GM19025 (cell line): ENCODE measurements around the gene RNF149.

Experiments
- ATAC-seq: cut with Tn5 transposase; IDR thresholded peaks from one replicate; pipeline ENCODE4 v1.9.1; 2021; ENCODE audit warnings: mild to moderate bottlenecking, low read depth, moderate library complexity; ENCODE audit not compliant: unreplicated experiment

The RNF149 gene

DNA sequence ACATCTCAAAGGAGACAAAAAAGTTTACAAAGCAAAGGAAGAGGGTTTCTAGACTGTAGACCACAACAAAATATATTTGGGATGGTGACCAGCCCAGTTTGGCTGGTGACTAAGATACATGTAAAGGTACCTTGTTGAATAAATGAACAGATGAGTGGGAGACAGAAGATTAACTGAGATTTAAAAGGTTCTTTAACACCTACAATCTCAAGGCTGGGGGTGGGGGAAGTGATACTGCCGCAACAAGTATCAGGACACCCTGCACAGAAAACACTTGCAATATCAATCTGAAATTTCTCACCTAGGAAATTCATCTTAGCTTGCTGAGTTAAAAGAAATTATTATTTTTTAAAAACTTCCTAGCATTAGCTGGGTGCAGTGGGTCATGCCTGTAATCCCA is 8.3 kb downstream of the RNF149 start:
- ATAC-seq, result no peak

DNA sequence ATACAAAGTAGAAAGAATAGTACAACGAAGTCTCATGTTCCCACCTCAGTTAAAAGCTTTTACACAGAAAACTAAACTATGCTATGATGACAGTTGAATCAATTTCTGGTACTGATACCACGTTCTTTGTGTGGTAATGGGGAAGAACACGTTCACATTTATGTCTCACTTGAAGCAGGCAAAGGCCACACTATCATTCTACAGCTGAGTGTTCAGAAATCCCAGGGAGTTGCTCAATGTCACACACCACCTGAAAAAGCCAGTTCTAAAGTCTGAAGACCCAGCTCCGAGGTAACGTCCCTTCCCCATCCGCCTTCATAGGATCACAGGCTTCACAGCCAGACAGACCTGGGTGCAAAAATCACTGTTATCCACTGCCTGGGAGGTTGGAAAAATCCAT is 8.9 kb downstream of the RNF149 start:
- no peak for ATAC-seq

DNA sequence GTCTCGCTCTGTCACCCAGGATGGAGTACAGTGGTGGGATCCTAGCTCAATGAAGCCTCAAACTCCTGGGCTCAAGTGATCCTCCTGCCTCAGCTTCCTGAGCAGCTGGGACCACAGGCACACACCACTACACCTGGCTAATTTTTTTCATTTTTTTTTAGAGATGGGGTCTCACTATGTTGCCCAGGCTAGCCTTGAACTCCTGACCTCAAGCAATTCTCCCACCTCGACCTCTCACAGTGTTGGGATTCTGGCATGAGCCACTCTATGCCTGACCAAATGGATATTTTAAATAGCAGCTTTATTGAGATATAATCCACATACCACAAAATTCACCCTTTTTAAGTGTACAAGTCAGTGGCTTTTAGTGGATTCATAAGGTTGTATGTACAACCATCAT is 11.1 kb downstream of the RNF149 start:
- no peak for ATAC-seq

DNA sequence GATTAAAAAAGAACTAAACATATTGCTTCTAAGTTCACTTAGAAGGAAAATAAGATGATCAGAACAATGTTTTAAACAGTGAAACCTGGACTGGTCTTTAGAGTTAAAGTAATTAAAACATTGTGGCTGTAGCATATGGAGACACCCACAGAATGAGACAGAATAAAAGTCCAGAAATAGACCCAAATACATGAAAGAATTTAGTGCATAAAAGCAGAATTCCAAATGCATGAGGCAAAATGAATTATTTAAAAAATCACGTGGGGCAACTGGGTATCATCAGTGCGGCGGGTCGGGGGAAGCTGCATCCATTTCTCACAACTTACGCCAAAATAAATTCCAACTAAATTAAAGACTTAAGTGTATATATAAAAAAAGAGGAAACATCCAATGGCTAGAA is 12.1 kb downstream of the RNF149 start:
- ATAC-seq, result no peak

DNA sequence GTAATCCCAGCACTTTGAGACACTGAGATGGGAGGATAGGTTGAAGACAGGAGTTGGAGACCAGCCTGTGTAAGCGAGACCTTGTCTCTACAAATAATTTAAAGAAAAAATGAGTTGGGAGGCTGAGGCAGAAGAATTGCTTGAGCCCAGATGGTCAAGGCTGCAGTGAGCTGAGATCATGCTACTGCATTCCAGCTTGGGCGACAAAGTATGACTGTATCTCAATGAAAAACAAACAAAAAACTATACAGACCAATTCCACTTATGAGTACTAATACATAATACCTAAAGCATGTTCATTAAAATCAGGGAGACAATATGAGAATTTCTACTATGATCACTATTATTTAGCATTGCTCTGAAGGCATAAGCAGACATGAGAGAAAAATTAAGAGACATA is 12.6 kb downstream of the RNF149 start:
- ATAC-seq, result no peak

DNA sequence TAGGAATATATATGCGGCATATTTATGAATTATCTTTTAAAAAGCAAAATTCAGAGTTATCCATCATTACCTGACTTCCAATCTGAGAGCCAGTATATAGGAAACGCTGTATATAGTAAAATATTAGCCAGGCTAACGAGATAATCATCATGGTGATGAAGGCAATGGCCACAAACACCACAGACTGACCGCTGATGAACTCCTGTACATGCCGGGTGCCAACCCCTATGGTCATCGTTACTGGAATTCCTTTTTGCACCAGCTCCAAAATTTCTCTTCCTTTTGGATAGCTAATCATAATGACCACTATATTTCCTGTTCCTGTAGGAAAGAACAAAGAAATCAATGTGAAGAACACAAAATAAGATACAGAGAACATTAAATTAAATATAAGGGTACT is 13.6 kb downstream of the RNF149 start:
- ATAC-seq, result no peak

DNA sequence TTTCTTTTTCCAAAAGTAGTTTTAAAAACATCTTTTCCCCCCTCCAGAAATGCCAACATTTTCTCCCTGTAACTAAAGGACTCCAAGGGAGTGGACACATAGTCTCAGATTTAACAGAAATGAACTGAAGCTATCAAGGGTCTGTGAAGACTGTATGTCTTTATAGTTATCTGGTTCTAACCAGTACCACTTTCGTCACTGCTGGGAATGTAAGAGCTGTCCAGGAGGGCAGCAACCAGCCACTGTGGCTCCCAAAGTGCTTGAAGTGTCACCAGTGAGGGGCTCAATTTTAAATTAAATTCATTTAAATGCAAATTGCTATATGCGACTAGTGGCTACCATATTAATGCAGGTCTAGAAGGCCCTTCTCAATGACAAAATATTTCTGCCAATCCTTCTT is 15.0 kb downstream of the RNF149 start:
- no peak for ATAC-seq

DNA sequence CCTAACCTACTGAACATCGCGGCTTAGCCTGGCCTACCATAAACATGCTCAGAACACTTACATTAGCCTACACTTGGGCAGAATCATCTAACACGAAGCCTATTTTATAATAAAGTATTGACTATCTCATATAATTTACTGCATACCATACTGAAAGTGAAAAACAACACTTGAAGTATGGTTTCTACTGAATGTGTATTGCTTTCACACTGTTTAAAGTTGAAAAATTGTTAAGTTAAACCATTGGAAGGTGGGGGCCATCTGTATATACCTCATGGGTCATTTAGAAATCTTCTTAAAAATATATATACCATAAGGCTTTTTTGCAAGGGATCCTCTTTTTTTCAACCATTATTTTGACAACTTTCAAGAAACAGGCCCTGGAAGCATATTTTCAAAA is 16.5 kb downstream of the RNF149 start:
- no peak for ATAC-seq

DNA sequence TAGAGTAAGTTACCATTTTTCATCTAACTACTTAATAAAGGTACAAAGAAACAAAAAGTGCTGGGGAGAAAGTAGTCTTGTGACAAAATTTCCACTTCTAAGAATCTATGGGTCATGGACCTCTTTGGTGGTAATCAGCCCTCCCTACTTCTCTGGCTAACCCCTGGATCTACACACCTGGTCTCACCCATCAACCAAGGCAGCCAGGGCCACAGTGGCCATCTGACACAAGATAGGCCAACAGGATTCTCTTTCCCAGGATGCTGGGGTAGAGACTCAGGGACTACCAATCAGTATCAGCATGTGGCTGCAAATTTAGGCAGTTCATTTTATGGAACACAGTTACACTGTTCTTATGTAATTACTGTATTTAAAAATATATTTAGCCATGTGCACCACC is 17.8 kb downstream of the RNF149 start:
- ATAC-seq, result no peak

DNA sequence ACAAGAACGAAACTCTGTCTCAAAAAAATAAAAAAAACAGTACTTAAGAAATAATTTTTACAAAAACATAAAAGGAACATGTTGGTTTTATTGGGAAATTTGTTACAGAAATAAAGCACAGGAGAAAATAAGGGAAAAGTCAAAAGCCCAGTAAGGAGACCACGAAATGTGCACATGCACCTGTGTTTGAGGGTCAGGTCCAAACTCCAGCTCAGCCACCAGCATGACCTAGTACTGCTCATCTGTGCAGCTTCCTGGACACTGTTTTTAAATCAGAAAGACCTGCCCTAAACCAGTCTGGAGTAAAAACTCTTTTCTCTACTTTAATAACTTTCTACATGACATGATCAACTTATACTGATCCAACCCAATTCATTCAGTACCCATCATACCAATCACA is 21.2 kb downstream of the RNF149 start:
- ATAC-seq, result no peak

DNA sequence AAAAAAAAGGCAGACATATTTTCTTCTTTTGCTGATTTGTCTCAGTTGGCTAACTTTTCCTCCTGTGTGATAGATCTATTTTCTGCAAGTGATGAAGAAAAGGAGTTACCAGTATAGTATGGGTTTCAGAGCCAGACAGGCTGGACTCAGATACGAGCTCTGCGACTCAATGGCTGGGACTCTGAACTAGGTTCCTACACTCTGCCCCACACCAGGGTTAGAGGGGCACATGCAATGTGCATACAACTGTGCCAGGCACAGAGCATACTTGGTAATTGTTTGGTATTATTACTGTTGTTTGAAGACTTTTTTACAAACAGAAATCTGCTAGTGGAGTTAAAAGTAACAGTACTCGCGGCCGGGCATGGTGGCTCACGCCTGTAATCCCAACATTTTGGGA is 21.8 kb downstream of the RNF149 start:
- no peak for ATAC-seq

DNA sequence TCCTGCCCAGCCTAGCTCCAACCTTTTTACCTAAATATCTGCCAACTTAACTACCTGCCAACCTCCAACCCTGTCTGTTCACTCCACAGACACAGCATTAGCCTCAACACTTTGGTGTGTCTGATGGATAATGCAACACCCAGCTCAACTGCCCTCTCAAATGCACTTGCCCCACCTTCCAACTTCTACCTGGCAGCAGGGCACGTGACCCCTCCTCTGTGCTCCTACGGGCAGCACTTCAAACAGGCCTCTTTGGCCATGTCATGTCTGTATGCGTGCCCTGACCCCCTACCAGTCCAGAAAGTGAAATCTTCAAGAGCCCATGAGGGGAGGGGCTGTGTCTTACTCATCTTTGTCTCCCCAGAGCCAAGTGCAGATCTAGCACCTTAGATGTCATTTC is 25.5 kb downstream of the RNF149 start:
- ATAC-seq, result no peak

DNA sequence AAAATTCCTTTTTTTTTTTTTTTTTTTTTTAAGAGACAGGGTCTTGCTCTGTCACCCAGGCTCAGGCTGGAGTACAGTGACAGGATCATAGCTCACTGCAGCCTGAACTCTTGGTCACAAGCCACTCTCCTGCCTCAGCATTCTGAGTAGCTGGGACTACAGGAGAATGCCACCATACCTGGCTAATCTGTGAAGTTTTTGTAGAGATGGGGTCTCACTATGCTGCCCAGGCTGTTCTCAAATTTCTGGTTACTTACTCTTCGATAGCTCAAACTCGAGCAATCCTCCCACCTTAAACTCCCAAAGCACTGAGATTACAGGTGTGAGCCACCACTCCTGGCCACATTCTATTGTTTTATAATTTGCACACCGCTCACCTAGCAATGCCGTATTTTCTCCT is 27.0 kb downstream of the RNF149 start:
- no peak for ATAC-seq

DNA sequence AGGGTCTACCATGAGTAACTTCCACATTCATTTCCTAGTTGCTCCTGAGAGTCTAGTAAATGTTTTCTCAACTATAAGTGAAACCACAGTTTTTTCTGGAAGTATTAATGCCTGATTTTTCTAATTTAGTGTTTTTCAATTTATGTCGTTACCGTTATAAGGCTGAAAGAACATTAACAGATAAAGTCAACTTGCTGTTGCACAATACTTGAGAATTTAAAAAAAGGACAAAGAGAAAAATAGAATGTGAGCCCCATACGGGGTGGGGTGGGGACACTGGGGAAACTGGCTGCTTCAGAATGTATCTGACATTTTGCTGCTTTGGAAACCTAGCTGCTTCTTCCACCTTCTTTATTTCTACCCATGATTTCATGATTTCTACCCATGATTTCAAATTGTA is 29.6 kb downstream of the RNF149 start:
- ATAC-seq, result no peak

DNA sequence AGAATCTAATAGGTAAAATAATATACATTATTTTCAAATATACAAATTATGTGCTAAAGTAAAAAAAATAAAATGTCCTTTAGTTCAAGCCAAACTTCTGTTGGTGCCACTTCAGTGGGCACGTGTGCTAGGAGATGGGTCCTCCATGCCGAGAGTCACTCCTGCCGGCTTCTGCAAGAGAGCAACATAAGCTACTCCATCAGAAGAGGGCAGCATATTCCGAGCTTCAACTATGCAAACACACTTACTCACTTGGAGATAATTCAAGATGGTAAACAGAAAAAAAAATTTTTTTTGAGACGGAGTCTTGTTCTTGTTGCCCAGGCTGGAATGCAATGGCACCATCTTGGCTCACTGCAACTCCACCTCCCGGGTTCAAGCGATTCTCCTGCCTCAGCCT is 31.4 kb downstream of the RNF149 start:
- no peak for ATAC-seq

DNA sequence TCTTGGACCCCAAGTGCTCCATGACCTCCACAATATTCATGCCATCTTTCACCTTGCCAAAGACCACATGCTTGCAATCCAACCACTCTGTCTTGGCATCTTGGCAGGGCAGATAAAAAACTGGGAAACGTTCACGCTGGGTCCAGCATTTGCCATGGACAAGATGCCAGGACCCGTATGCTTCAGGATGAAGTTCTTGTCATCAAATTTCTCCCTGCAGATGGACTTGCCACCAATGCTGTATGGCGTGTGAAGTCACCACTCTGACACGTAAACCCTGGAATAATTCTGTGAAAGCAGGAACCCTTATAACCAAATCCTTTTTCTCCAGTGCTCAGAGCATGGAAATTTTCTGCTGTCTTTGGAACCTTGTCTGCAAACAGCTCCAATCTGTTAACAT is 34.4 kb downstream of the RNF149 start:
- ATAC-seq, result no peak

DNA sequence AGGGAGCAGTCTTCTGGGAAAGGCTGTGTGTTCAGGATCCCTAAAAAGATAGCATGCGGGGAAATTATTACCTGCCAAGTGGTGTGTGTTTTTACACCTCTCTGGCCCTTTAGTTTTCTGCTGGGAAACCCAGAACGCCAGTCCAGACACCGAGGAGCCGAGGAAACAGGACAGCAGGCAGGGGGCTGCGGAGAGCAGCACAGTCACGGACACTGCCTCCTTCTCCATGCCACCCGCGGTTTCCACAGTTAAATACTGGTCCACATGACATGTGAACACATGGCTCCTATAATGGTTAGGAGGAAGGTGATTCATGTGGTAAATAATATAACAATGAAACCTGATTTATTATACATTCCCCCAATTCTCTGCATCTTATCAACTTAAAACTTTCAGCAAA is 35.4 kb downstream of the RNF149 start:
- ATAC-seq, result no peak

DNA sequence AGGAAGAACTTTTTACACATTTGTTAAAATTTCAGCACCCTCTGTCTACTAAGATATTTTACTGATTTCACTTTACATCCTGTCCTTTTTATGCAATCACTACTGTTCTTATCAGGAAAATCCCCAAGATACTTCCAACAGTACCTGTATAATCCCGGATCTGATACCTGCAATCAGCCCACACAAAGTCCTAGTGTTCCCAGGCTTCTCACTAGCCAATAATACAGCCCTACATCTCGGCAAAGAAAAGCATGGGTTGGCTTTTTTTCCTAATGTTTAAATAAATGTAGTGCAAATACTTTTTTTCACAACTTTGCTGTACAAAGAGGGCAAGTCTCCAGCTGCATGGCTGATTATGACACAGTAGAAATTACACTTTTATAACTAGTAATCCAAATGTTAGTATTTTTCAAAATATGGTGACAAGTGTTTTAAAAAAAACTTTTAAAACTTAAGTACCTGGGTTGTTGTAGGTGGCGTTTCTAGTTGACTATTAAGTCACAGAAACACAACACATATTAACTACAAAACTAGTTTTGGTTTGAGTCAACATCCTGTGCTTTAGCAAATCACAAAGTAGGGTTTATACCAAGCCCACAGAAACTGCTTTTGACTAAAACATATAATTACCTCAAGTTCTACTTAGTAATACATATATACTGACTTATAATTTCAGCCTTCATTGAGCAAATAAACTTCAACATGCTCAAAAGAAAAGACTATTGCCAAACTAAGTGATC is 36.3 kb downstream of the RNF149 start:
- peak; percentile 58 for ATAC-seq

DNA sequence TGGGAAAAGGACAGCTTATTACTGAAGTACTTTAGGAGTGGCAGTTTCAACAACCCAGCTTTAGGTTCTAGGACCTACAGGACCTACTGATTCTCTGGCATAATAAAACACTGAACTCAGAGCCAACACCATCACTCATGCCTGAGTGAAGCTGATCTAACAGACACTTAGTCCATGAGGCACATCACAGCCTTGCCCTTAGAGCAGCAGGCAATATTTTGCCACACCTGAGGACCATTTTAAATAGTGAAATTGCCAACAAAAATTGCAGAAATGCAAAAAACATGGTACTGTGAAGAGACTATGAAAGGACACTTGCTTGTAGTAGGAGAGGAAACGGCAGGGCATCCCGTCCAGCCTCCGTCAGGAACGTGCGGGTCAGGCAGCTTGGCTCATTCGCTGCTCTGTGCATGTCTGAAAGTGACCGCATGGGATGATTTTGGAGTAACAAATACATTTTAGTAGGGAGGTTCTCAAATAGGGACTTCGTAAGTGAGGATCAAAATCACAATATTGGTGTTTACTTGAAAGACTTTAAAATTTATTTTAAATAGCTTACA is 37.7 kb downstream of the RNF149 start:
- no peak for ATAC-seq

DNA sequence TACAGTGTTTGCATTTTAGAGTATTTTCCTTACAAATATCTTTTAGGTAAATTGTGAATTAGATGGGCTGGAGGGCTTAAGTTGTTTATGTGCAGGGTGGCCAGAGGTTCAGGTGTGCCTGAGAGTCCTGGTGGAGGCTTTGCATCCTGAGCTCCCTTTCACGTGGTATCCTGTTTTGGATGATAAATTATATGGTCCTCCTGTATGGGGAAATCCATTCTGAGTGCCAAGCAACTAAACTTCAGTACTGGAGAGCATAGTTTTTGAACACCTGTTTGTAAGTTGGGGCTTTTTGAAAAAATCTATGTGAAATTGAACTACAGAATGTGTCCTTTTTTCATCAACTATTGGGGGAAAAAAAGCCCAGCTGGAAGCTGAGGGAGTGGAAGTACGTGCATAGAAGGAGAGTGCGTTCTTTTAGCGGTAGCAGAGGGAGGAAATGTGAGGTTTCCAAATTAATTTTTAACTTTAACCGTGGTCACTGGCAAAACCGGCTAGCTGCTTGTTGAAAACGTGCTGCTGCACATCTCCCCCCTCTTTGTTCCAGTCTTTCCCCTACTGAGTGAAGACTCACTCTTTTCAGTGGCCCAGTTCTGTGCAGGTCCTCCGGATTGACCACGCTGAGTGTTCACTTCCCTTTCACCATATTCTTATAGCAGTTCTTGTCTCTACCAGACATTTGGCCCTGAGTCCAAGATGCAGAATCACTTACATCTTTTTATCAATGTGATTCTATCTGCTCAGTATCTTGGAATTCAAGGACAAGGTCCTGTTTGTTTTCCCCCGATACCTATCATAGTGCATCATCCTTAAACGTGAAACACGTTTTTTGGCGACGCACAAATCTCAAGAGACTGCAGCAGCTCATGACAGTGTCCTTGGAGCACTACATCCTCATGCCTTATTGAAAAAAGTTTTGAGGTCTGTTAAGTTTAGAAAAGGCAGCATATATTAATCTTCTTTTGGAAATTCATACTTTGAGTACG is 40.5 kb downstream of the RNF149 start:
- ATAC-seq, result peak; percentile 57

DNA sequence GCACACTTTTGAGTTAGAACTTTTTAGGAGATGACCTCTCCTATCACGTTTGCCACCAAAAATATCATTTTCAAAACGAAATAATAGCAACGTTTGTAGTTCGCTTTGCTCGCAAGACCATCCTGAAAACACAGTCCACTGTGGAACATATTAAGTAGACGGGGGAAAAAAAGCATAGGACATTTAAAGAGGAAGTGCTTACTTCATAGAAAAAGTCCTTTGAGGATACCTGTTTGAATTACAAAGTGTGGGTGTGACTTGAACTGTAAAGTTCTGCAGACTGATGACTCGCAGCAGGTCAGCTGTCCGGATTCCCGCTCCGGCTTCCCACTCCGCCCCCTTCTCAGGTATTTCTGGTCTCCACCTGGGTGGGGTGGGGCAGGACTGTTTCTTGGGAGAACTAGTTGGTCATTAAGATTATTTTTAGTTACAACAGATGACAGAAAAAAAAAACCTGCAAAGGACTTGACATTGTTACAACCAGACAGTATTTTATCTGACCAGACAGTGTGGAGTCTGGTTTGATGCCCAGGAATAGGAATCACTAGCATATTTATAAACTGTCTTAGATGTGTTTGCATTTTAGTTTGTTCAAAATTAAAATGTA is 42.5 kb downstream of the RNF149 start:
- no peak for ATAC-seq
